GM18511 (cell line): ENCODE data around the gene TSKS.

Experiments used
- ATAC-seq: cut with Tn5 transposase; IDR thresholded peaks from one replicate; pipeline ENCODE4 v1.9.1; 2021; ENCODE audit warnings: mild to moderate bottlenecking, moderate library complexity; ENCODE audit not compliant: unreplicated experiment

The TSKS gene

DNA sequence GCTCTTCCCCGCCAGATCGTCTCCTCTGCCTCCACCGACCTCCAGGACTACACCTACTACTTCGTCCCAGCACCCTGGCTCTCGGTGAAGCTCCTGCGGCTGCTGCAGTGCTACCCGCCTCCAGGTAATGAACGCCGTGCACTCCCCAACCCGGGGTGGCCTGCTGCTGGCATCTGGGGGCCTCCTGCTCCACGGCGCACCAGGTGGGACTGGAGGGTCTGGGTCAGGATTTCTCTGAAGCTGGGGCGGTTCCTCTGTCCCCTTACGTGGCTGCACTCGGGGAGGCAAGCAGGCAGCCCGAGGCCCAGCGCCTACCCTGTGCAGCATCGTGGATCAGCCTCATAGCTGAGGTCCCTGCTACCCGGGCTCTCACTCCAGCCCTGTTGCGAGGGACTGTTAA, 32.5 kb upstream of the TSKS start:
- no peak for ATAC-seq

GRCh38 chr19:49793561-49793840, 30.4 kb upstream of the TSKS start:
- ATAC-seq, result no peak

GRCh38 chr19:49792829-49793560, 29.9 kb upstream of the TSKS start:
- ATAC-seq, result no peak

DNA sequence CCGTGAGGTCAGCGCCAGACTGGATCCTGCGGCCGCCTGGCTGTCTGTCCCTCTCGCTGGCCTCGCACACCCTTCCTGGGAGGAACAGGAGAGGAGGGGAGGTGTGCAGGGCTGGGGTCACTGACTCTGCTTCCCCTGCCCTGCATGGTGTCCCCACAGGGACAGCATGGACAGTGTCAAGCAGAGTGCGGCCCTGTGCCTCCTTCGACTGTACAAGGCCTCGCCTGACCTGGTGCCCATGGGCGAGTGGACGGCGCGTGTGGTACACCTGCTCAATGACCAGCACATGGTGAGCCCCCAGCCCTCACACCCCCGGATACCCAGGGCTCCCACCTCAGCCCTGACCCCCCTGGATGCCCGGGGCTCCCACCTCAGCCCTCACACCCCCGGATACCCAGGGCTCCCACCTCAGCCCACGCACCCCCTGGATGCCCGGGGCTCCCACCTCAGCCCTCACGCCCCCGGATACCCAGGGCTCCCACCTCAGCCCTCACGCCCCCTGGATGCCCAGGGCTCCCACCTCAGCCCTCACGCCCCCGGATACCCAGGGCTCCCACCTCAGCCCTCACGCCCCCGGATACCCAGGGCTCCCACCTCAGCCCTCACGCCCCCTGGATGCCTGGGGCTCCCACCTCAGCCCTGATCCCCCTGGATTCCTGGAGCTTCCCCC, 28.8 kb upstream of the TSKS start:
- no peak for ATAC-seq

GRCh38 chr19:49790866-49791265, 27.8 kb upstream of the TSKS start:
- no peak for ATAC-seq

DNA sequence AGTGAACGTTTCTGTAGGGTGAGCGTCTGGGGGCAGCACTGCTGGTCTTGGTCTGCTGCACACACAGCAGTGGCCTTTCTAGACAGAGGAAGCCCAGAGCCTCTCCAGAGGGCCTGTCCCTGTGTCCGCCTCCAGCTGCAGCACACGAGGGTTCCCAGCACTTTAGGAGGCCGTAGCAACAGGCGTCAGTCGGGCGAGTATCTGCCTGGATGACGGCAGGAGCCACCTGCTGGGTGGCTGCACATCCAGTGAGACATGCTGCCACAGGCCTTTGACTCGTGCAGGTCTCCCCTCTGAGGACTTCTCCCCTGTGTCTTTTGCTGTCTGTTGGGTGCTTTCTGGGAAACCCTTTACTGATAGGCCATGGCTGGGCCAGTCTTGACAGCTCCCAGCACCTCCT, 25.8 kb upstream of the TSKS start:
- no peak for ATAC-seq

GRCh38 chr19:49787746-49788145, 24.6 kb upstream of the TSKS start:
- ATAC-seq, result no peak

DNA sequence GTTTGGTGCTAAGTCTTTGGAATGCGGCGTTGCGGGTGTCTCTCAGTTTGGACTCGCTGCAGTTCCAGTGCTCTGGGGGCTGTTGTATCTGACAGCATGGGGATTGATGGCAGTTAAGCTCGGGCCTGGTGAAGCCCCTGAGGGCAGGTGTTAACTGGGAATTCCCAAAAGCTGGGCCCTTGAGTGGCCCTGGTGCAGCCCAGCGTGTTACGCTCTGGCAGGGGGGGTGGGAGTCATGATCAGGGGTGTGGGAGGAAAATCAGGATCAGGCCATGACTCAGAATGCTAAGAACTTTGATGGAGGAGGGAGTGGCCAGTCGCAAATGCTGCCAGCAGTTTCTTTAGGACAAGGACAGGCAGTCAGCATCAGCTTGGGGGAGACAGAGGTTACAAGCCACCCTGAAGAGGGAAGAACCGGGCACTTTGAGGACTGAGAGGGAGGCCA, 23.3 kb upstream of the TSKS start:
- no peak for ATAC-seq

- no peak for ATAC-seq
Measured at GRCh38 chr19:49782515-49782914, 19.4 kb upstream of the TSKS start.

GRCh38 chr19:49781394-49781793, 18.3 kb upstream of the TSKS start:
- ATAC-seq, result no peak

- no peak for ATAC-seq
Measured at GRCh38 chr19:49780861-49781260, 17.8 kb upstream of the TSKS start.

DNA sequence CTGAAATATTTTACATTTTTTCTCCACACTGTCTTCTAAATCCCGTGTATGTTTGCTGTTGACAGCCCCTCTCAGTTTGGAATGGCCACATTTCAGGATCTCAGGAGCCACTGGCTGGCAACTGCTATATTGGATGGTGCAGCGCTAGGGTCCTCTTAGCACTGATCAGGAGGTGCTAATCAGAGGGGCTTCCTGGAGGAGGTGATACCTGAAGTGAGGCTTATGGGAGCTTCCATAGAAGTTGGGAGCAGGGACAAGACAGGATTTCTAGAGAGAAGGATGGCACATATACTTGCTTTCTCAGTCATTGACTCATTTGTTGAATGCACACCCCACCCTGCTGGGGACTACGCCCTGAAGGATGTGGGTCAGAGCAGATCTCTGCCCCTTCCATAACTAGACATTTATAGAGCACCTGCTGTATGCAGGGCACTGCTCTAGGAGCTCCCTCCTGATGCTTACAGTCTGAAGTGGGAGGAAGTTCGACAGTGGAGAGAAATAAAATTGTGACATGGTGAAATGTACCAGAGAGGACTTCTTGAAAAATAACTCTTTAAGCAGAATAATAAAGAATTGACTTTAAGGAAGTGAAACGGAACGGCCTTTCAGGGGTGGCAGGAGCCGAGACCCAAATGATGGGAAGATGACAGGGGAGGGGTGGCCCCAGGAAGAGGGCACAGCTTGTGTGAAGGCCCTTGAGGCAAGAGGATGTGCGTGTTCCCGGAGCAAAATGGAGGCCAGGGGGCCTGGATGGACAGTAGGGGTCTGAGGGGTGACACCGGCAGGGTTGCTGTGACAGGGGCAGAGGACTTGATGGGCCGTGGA, 16.8 kb upstream of the TSKS start:
- no peak for ATAC-seq

DNA sequence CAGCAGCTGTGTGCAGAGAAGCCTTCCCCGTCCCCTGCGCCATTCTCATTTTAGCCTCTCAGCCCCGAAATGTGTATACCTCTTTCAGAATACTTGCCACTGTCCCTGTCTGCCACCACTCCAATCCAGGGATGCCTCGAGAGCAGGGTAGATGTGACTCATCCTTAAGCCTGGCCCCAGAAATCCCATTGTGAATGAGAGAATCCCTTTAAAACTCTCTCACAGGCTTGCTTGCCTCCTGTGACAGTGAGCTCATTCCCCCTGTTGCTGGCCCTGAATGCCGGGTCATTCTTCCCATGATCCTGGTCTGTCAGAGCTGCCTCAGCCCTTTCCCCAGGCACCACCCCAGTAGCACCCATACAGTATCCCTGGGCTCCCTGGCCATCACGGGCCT, 13.3 kb upstream of the TSKS start:
- no peak for ATAC-seq

GRCh38 chr19:49775742-49776370, 12.8 kb upstream of the TSKS start:
- no peak for ATAC-seq

- no peak for ATAC-seq
Measured at GRCh38 chr19:49774969-49775368, 11.9 kb upstream of the TSKS start.

- no peak for ATAC-seq
Measured at GRCh38 chr19:49773663-49774350, 10.7 kb upstream of the TSKS start.

- ATAC-seq, result no peak
Measured at GRCh38 chr19:49772850-49773432, 9.8 kb upstream of the TSKS start.

- no peak for ATAC-seq
Measured at GRCh38 chr19:49771674-49772139, 8.6 kb upstream of the TSKS start.

- no peak for ATAC-seq
Measured at GRCh38 chr19:49770529-49770928, 7.4 kb upstream of the TSKS start.

DNA sequence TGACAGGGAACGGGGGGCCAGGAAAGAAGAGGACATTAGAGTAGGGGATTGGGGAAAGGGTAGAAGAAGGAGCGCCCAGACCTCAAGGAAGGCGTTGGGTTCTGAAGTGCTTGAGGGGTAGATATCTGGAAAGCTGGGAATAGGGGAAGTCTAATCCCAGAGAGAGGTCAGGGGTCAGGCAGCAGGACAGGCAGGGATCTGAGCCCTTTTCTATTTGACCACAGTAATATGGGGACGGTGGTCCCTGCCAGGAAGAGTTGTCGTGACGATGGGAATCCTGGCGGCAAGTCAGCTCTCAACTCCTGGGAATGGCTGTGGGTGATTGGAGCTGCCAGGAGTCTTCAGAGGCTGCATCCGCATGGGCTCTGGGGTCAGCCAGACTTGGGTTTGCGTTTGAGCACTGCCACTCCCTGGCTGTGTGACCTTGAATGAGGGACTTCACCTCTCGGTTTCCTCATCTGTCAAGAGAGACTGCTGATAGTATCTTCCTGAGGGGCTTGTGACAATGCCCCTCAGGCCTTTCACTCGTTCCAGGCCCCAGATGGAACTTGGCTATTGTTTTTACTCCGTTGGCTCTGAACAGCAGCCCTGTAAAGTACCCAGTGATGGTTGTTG, 5.0 kb upstream of the TSKS start:
- no peak for ATAC-seq
